ENCODE results near the gene NDUFB5.

Gene NDUFB5

GRCh38 chr3:179672918-179673317 is 68.3 kb downstream of the NDUFB5 start:
- no peaks in the 10 kb centered on the region for H3K9me3 ChIP-seq (ENCODE audit: control extremely low read depth in 1 of 5, control insufficient read depth in 4 of 5, insufficient read depth in 2 of 5, low read depth in 1 of 5, low read length in 4 of 5)
- DNase-seq: no peak
- 100% methylated on average over 2 of the region's 4 CpGs for WGBS (ENCODE audit: insufficient coverage)
- H3K4me3 ChIP-seq (ENCODE audit: control insufficient read depth in 1 of 7, extremely low read depth in 1 of 7, insufficient read depth in 4 of 7, low read depth in 2 of 7, low read length in 6 of 7): no peak overlapping the region
- ChIA-PET CTCF (no interaction called here), POLR2A (no interaction called here)
- no peak overlapping the region for H3K27ac ChIP-seq (ENCODE audit: insufficient read depth in 1 of 2, low read depth in 1 of 2, low read length in 2 of 2, poor library complexity in 1 of 2, severe bottlenecking in 2 of 2)
- H3K4me1 ChIP-seq (ENCODE audit: control extremely low read depth in 1 of 4, control insufficient read depth in 4 of 4, insufficient read depth in 4 of 4, low read length in 3 of 4): no peaks in the 10 kb centered on the region
- H3K36me3 ChIP-seq (ENCODE audit: control insufficient read depth in 4 of 4, insufficient read depth in 4 of 4, low read length in 3 of 4): no peaks in the 10 kb centered on the region
- no peaks in the 10 kb centered on the region for H3K27me3 ChIP-seq (replicated peaks in 2 of 5; ENCODE audit: control insufficient read depth in 4 of 5, insufficient read depth in 5 of 5, low read length in 4 of 5)

- no peaks in the 10 kb centered on the region for H3K9me3 ChIP-seq (ENCODE audit: control extremely low read depth in 1 of 5, control insufficient read depth in 4 of 5, insufficient read depth in 2 of 5, low read depth in 1 of 5, low read length in 4 of 5)
- CTCF ChIA-PET: no interaction called here
- no peaks in the 10 kb centered on the region for H3K27me3 ChIP-seq (replicated peaks in 2 of 5; ENCODE audit: control insufficient read depth in 4 of 5, insufficient read depth in 5 of 5, low read length in 4 of 5)
- POLR2A ChIA-PET: no interaction called here
- H3K4me3 ChIP-seq (ENCODE audit: control insufficient read depth in 1 of 7, extremely low read depth in 1 of 7, insufficient read depth in 4 of 7, low read depth in 2 of 7, low read length in 6 of 7): no peak overlapping the region
- DNase-seq: no peak
- no peaks in the 10 kb centered on the region for H3K4me1 ChIP-seq (ENCODE audit: control extremely low read depth in 1 of 4, control insufficient read depth in 4 of 4, insufficient read depth in 4 of 4, low read length in 3 of 4)
- no peak overlapping the region for H3K27ac ChIP-seq (ENCODE audit: insufficient read depth in 1 of 2, low read depth in 1 of 2, low read length in 2 of 2, poor library complexity in 1 of 2, severe bottlenecking in 2 of 2)
- 97% methylated on average over 8 of the region's 8 CpGs for WGBS (ENCODE audit: insufficient coverage)
- H3K36me3 ChIP-seq (ENCODE audit: control insufficient read depth in 4 of 4, insufficient read depth in 4 of 4, low read length in 3 of 4): no peaks in the 10 kb centered on the region
These were observed 68.9 kb downstream of the NDUFB5 start for GRCh38 chr3:179673523-179673922.

GRCh38 chr3:179676081-179676480 is 71.5 kb downstream of the NDUFB5 start:
- no peak overlapping the region for H3K27ac ChIP-seq (ENCODE audit: insufficient read depth in 1 of 2, low read depth in 1 of 2, low read length in 2 of 2, poor library complexity in 1 of 2, severe bottlenecking in 2 of 2)
- no peaks in the 10 kb centered on the region for H3K9me3 ChIP-seq (ENCODE audit: control extremely low read depth in 1 of 5, control insufficient read depth in 4 of 5, insufficient read depth in 2 of 5, low read depth in 1 of 5, low read length in 4 of 5)
- ChIA-PET POLR2A (no interaction called here), CTCF (interaction anchor here (1.5 kb wide), 1 partner anchor 14 kb away, joined by 4 read pairs; no protein-coding TSS in a partner anchor)
- no peaks in the 10 kb centered on the region for H3K36me3 ChIP-seq (ENCODE audit: control insufficient read depth in 4 of 4, insufficient read depth in 4 of 4, low read length in 3 of 4)
- DNase-seq: no peak
- H3K4me1 ChIP-seq (ENCODE audit: control extremely low read depth in 1 of 4, control insufficient read depth in 4 of 4, insufficient read depth in 4 of 4, low read length in 3 of 4): no peaks in the 10 kb centered on the region
- no peak overlapping the region for H3K4me3 ChIP-seq (ENCODE audit: control insufficient read depth in 1 of 7, extremely low read depth in 1 of 7, insufficient read depth in 4 of 7, low read depth in 2 of 7, low read length in 6 of 7)
- WGBS (ENCODE audit: insufficient coverage): 100% methylated on average over 2 of the region's 5 CpGs
- no peaks in the 10 kb centered on the region for H3K27me3 ChIP-seq (replicated peaks in 2 of 5; ENCODE audit: control insufficient read depth in 4 of 5, insufficient read depth in 5 of 5, low read length in 4 of 5)

All from common myeloid progenitor, CD34-positive (primary cell).